A673 (cell line): Measurements from ENCODE around the gene C12orf42. TPM values are rescaled to one million over a fixed set of nuclear protein-coding genes. Genes with fewer than 3 reads are reported as not detected.

Experiments used
- BruUV-seq: library from RNA; stranded (reverse); fragments of 400-500 nt; replicated peaks from 2 replicates; lab custom pipeline; 2021; lab: Mats Ljungman, UMichigan
- CTCF ChIA-PET: fragments of 300-600 bp; sonication (Branson Sonifier 250); formaldehyde crosslinking; loops from one replicate; lab custom pipeline; 2022; ENCODE audit warnings: antibody characterized with exemption; lab: Charles Lee
- POLR2A ChIA-PET: fragments of 300-600 bp; sonication (Branson Sonifier 250); formaldehyde crosslinking; loops from one replicate; lab custom pipeline; 2022; ENCODE audit warnings: antibody characterized with exemption; ENCODE audit not compliant: low non-redundant PET; lab: Charles Lee
- DNase-seq: peaks from one replicate; pipeline ENCODE4 v3.0.0-alpha.2; 2015; ENCODE audit warnings: low spot score
- H3K27ac ChIP-seq: fragments of 200-600 bp; sonication (generic); 2 replicates; pipeline ENCODE4 v1.5.1; 2016; ENCODE audit warnings: mixed run types, low read depth, mild to moderate bottlenecking, mixed read lengths, antibody characterized with exemption, low read length; ENCODE audit not compliant: poor library complexity, severe bottlenecking
- H3K27me3 ChIP-seq: fragments of 200-600 bp; sonication (generic); replicated peaks from 2 replicates; pipeline ENCODE4 v1.6.1; 2017; ENCODE audit warnings: mixed run types, low read depth, mild to moderate bottlenecking, mixed read lengths, antibody characterized with exemption, low read length; ENCODE audit not compliant: insufficient read depth, poor library complexity
- H3K36me3 ChIP-seq: fragments of 200-600 bp; sonication (generic); 2 replicates; pipeline ENCODE4 v1.6.1; 2016; ENCODE audit warnings: mixed run types, mild to moderate bottlenecking, mixed read lengths, antibody characterized with exemption, low read length; ENCODE audit not compliant: insufficient read depth, poor library complexity, severe bottlenecking
- H3K4me1 ChIP-seq: fragments of 200-600 bp; sonication (generic); 2 replicates; pipeline ENCODE4 v1.6.1; 2017; ENCODE audit warnings: mixed run types, mild to moderate bottlenecking, mixed read lengths, antibody characterized with exemption, low read length; ENCODE audit not compliant: insufficient read depth, poor library complexity, severe bottlenecking
- H3K4me3 ChIP-seq: fragments of 200-600 bp; sonication (generic); 2 replicates; pipeline ENCODE4 v1.5.1; 2016; ENCODE audit warnings: low read depth, mixed run types, mild to moderate bottlenecking, mixed read lengths, low read length; ENCODE audit not compliant: poor library complexity, severe bottlenecking
- H3K9me3 ChIP-seq: fragments of 200-600 bp; sonication (generic); 2 replicates; pipeline ENCODE4 v1.6.1; 2016; ENCODE audit warnings: mixed run types, low read depth, mild to moderate bottlenecking, mixed read lengths, antibody characterized with exemption, low read length; ENCODE audit not compliant: poor library complexity, severe bottlenecking
- EZH2 ChIP-seq: fragments of 200-600 bp; sonication (generic); IDR thresholded peaks from 2 replicates; pipeline ENCODE4 v1.6.1; 2017; ENCODE audit warnings: borderline replicate concordance, low read depth, mild to moderate bottlenecking, mixed read lengths, antibody characterized with exemption, low read length; ENCODE audit not compliant: poor library complexity, severe bottlenecking
- intact Hi-C: fragments of 100-400 bp; cut with micrococcal nuclease; formaldehyde crosslinking; loops from one replicate; pipeline ENCODE4 v1.10.0; 2022; ENCODE audit not compliant: unreplicated experiment
- total RNA-seq: library from RNA; stranded (reverse); gene quantifications from 2 replicates; pipeline ENCODE4 v1.2.3, GENCODE V29; 2021
- TF ChIP-seq, protein P1 (sequence below): fragments of 300-800, 200-600 bp; sonication (generic); conservative IDR thresholded peaks from 2 replicates; pipeline ENCODE4 v1.5.1; 2017; ENCODE audit warnings: low read depth, mild to moderate bottlenecking, antibody characterized with exemption, low read length, moderate library complexity, mixed read lengths

Gene C12orf42
- total RNA-seq, 1 experiment from 2014 or later, result not detected

DNA sequence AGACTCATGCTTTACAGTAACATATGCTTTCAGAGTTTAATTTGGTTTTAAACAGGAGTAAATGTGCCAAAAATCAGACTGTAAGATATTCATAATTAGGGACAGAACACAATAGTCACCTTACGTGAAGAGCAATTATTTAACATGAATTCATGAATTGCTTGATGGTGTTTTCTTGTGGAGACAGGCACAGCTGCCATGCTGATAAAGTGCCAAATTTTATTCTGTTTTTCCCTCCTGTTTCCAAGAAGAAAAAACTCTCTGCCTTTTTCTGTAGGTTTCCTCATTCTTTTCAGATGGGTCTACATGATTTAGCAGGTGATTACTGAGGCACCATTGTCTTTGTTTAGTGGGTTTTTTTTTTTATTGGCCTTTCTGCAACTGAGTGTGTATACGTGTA is 80.1 kb downstream of the C12orf42 start:
- H3K27me3 ChIP-seq, result peaks cover 10% of the 10 kb centered on the region
- H3K4me1 ChIP-seq, result no peaks in the 10 kb centered on the region
- no peaks in the 10 kb centered on the region for H3K36me3 ChIP-seq
- ChIA-PET POLR2A (no interaction called here), CTCF (no interaction called here)
- DNase-seq, result no peak
- H3K4me3 ChIP-seq, result no peak overlapping the region
- H3K9me3 ChIP-seq, result no peaks in the 10 kb centered on the region
- no TSS peak for BruUV-seq
- intact Hi-C loops, result no loop called here
- H3K27ac ChIP-seq, result no peak overlapping the region
- TF ChIP-seq, protein P1, sequence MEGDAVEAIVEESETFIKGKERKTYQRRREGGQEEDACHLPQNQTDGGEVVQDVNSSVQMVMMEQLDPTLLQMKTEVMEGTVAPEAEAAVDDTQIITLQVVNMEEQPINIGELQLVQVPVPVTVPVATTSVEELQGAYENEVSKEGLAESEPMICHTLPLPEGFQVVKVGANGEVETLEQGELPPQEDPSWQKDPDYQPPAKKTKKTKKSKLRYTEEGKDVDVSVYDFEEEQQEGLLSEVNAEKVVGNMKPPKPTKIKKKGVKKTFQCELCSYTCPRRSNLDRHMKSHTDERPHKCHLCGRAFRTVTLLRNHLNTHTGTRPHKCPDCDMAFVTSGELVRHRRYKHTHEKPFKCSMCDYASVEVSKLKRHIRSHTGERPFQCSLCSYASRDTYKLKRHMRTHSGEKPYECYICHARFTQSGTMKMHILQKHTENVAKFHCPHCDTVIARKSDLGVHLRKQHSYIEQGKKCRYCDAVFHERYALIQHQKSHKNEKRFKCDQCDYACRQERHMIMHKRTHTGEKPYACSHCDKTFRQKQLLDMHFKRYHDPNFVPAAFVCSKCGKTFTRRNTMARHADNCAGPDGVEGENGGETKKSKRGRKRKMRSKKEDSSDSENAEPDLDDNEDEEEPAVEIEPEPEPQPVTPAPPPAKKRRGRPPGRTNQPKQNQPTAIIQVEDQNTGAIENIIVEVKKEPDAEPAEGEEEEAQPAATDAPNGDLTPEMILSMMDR, result no peak
- TF ChIP-seq EZH2, result no peak

DNA sequence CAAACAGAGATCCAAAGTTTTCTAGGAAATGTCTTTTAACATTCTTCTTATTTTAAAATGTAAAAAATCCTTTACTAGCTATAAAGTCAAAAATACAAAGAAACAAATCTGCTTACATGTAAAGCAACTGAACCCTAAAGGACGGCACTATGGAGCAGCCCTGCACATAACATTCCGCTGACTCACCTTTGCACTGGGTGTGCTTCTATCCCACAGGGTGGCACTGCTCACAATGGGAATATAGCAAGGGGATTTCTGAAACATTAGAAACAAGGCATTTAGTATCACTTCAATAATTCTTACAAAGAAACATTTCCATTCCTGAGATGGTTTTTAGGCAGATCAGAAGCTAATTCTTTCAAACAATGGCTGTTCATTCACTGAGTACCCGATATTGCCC is 94.3 kb downstream of the C12orf42 start:
- CTCF ChIA-PET, result no interaction called here
- BruUV-seq, result no TSS peak

DNA sequence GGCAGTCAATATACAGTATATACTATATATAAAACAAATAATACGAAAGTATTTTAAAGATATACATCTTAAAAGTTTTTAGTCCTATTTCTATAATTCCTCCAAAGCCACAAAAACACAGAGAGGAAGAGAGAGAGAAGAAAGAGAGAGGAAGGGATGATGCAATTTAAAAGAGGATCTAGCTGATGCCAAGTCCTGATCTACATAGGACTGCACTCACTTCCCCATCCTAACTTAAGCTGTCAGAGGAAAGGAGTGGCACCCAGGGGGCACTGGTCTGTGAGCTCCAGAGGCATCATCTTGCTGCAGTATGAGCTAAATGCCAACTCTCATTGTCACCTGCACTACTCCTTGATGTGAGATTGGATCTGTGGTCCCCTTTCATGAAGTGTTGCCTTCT is 95.8 kb downstream of the C12orf42 start:
- no TSS peak for BruUV-seq
- Histone ChIP-seq H3K36me3 (no peaks in the 10 kb centered on the region), H3K27me3 (peaks cover 3% of the 10 kb centered on the region), H3K27ac (no peak overlapping the region), H3K4me3 (no peak overlapping the region), H3K9me3 (no peaks in the 10 kb centered on the region), H3K4me1 (no peaks in the 10 kb centered on the region)
- ChIA-PET POLR2A (no interaction called here), CTCF (no interaction called here)
- no peak for DNase-seq
- TF ChIP-seq EZH2, result no peak
- TF ChIP-seq, protein P1, result no peak
- intact Hi-C loops, result no loop called here

More for the DNA sequence above, 94.3 kb downstream of the C12orf42 start:
- POLR2A ChIA-PET, result no interaction called here
- Histone ChIP-seq H3K36me3 (no peaks in the 10 kb centered on the region), H3K4me3 (no peak overlapping the region), H3K9me3 (no peaks in the 10 kb centered on the region), H3K27me3 (peaks cover 7% of the 10 kb centered on the region), H3K4me1 (no peaks in the 10 kb centered on the region), H3K27ac (no peak overlapping the region)
- peak; percentile 5 for DNase-seq
- intact Hi-C loops, result no loop called here
- no peak for TF ChIP-seq EZH2
- TF ChIP-seq, protein P1, result 0 out of 2 replicates have a peak, but pooled peaks have one; percentile 10
